Measurements from ENCODE around the gene ZNF385C. TPM values are rescaled to one million over a fixed set of nuclear protein-coding genes. Genes with fewer than 3 reads are reported as not detected.

The ZNF385C gene
- total and polyA plus RNA-seq, 2 of the 13 experiments (the other 11 are each of a cell fraction or from before 2014, with no cell fraction given): 2.3 to 6.1 TPM

DNA sequence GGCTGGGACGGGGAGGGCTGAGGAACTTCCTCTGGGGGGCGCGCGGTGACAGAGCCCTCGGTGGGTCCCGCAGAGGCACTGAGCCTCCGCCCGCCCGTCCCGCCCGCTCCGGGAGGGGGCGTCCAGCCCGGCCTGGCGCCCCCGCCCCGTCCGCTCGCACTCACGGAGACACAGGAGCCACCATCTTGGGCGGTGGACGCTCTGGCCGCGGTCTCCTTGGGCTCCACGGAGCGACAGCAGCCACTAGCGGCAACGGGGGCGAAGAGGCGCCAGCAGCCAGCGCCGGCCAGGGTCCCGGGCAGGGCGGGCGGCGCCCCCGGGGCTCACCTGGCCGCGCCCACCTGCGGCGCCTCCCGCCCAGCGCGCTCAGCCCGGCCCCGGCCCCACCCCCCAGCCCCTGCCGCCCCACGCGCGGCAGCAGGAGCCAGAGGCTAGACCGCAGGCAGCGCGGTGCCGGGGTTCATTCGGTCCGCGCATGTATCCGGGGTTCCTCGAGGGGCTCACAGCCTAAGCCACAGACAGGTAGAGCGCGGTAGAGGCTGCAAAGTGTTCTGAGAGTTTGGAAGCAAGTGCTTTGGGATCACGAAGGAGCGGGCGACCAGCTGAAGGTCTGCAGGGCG is 47.8 kb downstream of the ZNF385C start, which contains the start of gene C17orf113 (continued):
- TF ChIP-seq, protein P1, sequence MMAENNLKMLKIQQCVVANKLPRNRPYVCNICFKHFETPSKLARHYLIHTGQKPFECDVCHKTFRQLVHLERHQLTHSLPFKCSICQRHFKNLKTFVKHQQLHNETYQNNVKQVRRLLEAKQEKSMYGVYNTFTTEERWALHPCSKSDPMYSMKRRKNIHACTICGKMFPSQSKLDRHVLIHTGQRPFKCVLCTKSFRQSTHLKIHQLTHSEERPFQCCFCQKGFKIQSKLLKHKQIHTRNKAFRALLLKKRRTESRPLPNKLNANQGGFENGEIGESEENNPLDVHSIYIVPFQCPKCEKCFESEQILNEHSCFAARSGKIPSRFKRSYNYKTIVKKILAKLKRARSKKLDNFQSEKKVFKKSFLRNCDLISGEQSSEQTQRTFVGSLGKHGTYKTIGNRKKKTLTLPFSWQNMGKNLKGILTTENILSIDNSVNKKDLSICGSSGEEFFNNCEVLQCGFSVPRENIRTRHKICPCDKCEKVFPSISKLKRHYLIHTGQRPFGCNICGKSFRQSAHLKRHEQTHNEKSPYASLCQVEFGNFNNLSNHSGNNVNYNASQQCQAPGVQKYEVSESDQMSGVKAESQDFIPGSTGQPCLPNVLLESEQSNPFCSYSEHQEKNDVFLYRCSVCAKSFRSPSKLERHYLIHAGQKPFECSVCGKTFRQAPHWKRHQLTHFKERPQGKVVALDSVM (CRISPR knock-in tag; IDR thresholded peaks at IDR 0.05): peak; percentile 58; the same call in 1 of the 2 replicates
- TF ChIP-seq, protein P2, sequence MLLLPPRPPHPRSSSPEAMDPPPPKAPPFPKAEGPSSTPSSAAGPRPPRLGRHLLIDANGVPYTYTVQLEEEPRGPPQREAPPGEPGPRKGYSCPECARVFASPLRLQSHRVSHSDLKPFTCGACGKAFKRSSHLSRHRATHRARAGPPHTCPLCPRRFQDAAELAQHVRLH (CRISPR knock-in tag; IDR thresholded peaks at IDR 0.05; ENCODE audit: borderline replicate concordance, low read depth): peak; percentile 58; the same call in 1 of the 2 replicates
- peak; percentile 65; the same call in 1 of the 2 replicates for TF ChIP-seq REPIN1 (CRISPR knock-in tag; IDR thresholded peaks at IDR 0.05; ENCODE audit: borderline replicate concordance, low read depth)
- 0 out of 2 replicates have a peak, but pooled peaks have one; percentile 43 for TF ChIP-seq KMT2A (CRISPR knock-in tag; IDR thresholded peaks at IDR 0.05)
- no peak for TF ChIP-seq ADNP (CRISPR knock-in tag; IDR thresholded peaks at IDR 0.05)
- TF ChIP-seq DNMT1 (CRISPR knock-in tag; IDR thresholded peaks at IDR 0.05): peak; percentile 85; the same call in 1 of the 2 replicates
- 0 out of 2 replicates have a peak, but pooled peaks have one; percentile 28 for TF ChIP-seq ZNF552 (CRISPR knock-in tag; IDR thresholded peaks at IDR 0.05; ENCODE audit: borderline replicate concordance)
- peak; percentile 62; the same call in 1 of the 2 replicates for TF ChIP-seq YEATS4 (CRISPR knock-in tag; IDR thresholded peaks at IDR 0.05; ENCODE audit: borderline replicate concordance)
- TF ChIP-seq, protein P3, sequence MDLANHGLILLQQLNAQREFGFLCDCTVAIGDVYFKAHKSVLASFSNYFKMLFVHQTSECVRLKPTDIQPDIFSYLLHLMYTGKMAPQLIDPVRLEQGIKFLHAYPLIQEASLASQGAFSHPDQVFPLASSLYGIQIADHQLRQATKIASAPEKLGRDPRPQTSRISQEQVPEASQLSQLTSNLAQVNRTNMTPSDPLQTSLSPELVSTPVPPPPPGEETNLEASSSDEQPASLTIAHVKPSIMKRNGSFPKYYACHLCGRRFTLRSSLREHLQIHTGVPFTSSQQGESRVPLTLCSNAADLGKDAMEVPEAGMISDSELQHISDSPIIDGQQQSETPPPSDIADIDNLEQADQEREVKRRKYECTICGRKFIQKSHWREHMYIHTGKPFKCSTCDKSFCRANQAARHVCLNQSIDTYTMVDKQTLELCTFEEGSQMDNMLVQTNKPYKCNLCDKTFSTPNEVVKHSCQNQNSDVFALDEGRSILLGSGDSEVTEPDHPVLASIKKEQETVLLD (CRISPR knock-in tag; IDR thresholded peaks at IDR 0.05; ENCODE audit: low read depth): peak; percentile 73
- TF ChIP-seq POLR2G (IDR thresholded peaks at IDR 0.05; ENCODE audit: low read depth, low read length): peak; percentile 67; the same call in 1 of the 2 replicates
- TF ChIP-seq, protein P4, sequence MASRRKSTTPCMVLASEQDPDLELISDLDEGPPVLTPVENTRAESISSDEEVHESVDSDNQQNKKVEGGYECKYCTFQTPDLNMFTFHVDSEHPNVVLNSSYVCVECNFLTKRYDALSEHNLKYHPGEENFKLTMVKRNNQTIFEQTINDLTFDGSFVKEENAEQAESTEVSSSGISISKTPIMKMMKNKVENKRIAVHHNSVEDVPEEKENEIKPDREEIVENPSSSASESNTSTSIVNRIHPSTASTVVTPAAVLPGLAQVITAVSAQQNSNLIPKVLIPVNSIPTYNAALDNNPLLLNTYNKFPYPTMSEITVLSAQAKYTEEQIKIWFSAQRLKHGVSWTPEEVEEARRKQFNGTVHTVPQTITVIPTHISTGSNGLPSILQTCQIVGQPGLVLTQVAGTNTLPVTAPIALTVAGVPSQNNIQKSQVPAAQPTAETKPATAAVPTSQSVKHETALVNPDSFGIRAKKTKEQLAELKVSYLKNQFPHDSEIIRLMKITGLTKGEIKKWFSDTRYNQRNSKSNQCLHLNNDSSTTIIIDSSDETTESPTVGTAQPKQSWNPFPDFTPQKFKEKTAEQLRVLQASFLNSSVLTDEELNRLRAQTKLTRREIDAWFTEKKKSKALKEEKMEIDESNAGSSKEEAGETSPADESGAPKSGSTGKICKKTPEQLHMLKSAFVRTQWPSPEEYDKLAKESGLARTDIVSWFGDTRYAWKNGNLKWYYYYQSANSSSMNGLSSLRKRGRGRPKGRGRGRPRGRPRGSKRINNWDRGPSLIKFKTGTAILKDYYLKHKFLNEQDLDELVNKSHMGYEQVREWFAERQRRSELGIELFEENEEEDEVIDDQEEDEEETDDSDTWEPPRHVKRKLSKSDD (CRISPR knock-in tag; IDR thresholded peaks at IDR 0.05; ENCODE audit: low read depth): 0 out of 2 replicates have a peak, but pooled peaks have one; percentile 51
- TF ChIP-seq, protein P5, sequence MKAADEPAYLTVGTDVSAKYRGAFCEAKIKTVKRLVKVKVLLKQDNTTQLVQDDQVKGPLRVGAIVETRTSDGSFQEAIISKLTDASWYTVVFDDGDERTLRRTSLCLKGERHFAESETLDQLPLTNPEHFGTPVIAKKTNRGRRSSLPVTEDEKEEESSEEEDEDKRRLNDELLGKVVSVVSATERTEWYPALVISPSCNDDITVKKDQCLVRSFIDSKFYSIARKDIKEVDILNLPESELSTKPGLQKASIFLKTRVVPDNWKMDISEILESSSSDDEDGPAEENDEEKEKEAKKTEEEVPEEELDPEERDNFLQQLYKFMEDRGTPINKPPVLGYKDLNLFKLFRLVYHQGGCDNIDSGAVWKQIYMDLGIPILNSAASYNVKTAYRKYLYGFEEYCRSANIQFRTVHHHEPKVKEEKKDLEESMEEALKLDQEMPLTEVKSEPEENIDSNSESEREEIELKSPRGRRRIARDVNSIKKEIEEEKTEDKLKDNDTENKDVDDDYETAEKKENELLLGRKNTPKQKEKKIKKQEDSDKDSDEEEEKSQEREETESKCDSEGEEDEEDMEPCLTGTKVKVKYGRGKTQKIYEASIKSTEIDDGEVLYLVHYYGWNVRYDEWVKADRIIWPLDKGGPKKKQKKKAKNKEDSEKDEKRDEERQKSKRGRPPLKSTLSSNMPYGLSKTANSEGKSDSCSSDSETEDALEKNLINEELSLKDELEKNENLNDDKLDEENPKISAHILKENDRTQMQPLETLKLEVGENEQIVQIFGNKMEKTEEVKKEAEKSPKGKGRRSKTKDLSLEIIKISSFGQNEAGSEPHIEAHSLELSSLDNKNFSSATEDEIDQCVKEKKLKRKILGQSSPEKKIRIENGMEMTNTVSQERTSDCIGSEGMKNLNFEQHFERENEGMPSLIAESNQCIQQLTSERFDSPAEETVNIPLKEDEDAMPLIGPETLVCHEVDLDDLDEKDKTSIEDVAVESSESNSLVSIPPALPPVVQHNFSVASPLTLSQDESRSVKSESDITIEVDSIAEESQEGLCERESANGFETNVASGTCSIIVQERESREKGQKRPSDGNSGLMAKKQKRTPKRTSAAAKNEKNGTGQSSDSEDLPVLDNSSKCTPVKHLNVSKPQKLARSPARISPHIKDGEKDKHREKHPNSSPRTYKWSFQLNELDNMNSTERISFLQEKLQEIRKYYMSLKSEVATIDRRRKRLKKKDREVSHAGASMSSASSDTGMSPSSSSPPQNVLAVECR (CRISPR knock-in tag; IDR thresholded peaks at IDR 0.05; ENCODE audit: borderline replicate concordance): peak; percentile 55; the same call in 1 of the 2 replicates
- TF ChIP-seq EEA1 (CRISPR knock-in tag; IDR thresholded peaks at IDR 0.05; ENCODE audit: borderline replicate concordance): 0 out of 2 replicates have a peak, but pooled peaks have one; percentile 55
- peak; percentile 75 for TF ChIP-seq RBFOX2 (IDR thresholded peaks at IDR 0.05; ENCODE audit: low read depth, low read length)
- peak; percentile 85; the same call in 1 of the 2 replicates for TF ChIP-seq PAX8 (CRISPR knock-in tag; IDR thresholded peaks at IDR 0.05; ENCODE audit: borderline replicate concordance)
